OCI-LY1 (cell line): ENCODE measurements around the gene ZNF132.
"Not testable (repeated sequence)": the region's sequence is repeated elsewhere in the genome, so short reads cannot be mapped to it uniquely, and the experiment has no call there.

Experiments
- CTCF ChIP-seq: fragments of 200-600 bp; sonication (generic), shearing (Covaris generic); IDR thresholded peaks from 2 replicates; pipeline ENCODE4 v1.5.1; 2017; ENCODE audit warnings: mild to moderate bottlenecking, antibody characterized with exemption, low read length, moderate library complexity, mixed read lengths
- EZH2 ChIP-seq: fragments of 200-600 bp; sonication (generic), shearing (Covaris generic); IDR thresholded peaks from 2 replicates; pipeline ENCODE4 v1.8.0; 2017; ENCODE audit warnings: borderline replicate concordance, mixed run types, mild to moderate bottlenecking, antibody characterized with exemption, low read length, moderate library complexity, mixed read lengths

DNA sequence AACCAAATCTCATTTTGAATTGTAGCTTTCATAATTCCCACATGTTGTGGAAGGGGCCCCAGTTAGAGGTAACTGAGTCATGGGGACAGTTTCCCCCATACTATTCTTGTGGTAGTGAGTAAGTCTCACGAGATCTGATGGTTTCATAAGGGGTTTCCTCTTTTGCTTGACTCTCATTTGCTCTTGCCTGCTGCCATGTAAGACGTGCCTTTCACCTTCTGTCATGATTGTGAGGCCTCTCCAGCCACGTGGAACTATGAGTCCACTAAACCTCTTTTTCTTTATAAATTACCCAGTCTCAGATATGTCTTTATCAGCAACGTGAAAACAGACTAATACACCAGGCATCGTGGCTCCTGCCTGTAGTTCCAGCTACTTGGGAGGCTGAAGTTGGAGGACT lies 10.0 kb upstream of the ZNF132 start:
- TF ChIP-seq CTCF, EZH2: not testable (repeated sequence)
